ENCODE data around the gene VTI1B.
A peak's percentile ranks its signal among the peaks of the same experiment; 100 is the strongest.

VTI1B gene

GRCh38 chr14:67679006-67679405 lies 4.6 kb upstream of the VTI1B start:
- DNase-seq (ENCODE audit: low read depth in 3 of 3) = no peak

DNA sequence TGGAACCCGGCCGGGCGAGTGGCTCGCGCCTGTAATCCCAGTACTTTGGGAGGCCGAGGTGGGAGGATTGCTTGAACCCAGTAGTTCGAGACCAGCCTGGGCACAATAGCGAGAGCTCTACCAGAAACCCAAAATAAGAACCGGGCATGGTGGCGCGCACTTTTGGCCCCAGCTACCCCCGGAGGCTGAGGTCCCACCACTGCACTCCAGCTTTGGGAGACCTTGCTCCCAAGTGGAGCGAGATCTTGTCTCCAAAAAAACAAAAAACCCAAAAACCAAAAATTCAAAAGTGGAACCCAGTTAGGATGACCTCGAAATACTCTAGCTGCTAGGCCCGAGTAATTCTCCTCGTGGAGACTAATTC lies 769 bp upstream of the VTI1B start:
- no peak for DNase-seq (ENCODE audit: low read depth in 3 of 3)

- DNase-seq (ENCODE audit: low read depth in 3 of 3) = peak in 1 of 3 donors; percentile 38
These were observed 323 bp downstream of the VTI1B start for GRCh38 chr14:67674139-67674479.

GRCh38 chr14:67673451-67673850 lies 981 bp downstream of the VTI1B start:
- DNase-seq (ENCODE audit: low read depth in 3 of 3) = no peak

GRCh38 chr14:67668559-67668958 lies 5.9 kb downstream of the VTI1B start:
- DNase-seq (ENCODE audit: low read depth in 3 of 3) = no peak

DNA sequence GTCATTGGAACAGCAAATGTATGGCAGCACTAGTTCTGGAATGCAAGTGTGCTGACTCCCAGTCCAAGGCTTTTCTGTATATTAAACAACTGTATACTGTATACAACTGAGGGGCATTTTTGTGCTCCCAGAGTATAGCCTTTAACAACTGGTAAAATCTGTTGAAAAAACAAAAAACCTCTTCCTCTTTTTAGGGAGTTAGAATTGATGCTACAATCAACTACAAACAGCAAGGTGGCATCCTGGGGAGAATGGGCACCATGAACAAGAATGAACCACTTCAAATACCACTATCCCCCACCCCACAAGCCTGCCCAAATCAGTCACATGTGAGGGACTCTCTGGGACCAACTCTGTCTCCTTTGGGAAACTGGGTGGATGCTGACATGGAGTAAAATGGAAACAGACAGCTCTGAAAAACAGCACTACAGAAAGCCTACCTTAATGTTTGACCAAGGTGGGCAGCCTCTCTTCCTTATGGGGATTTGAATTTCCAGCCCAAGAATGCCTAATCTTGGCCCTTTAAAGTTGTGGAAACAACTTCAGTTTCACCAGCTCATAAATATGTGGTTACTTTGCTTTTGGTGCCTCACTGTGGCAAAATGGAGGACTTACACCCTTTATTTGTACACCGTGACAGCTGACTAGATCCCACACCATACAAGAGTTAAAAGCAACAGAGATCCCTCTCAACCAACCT lies 7.5 kb downstream of the VTI1B start:
- no peak for DNase-seq (ENCODE audit: low read depth in 3 of 3)

- DNase-seq (ENCODE audit: low read depth in 3 of 3) = no peak
These were observed 8.6 kb downstream of the VTI1B start for GRCh38 chr14:67665868-67666267.

DNA sequence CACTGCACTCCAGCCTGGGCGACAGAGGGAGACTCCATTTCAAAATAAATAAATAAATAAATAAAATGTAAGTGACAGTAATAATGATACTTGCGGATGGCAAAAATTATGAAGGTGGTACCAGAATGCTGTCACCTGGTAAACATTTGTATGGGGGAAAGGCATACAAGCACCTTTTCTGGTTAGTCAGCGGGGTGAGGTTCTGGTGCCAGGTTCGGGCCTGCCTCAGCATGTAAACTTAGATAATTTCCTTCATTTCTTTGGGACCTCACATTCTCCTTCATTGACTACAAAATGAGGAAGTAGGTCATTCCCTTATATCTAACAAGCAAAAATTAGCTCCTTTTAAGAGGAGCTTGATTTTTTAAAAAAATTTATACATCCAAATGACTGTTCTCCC lies 10.8 kb downstream of the VTI1B start:
- DNase-seq (ENCODE audit: low read depth in 3 of 3) = no peak

- no peak for DNase-seq (ENCODE audit: low read depth in 3 of 3)
These were observed 20.7 kb downstream of the VTI1B start for GRCh38 chr14:67653651-67654280.

- no peak for DNase-seq (ENCODE audit: low read depth in 3 of 3)
These were observed 22.2 kb downstream of the VTI1B start for GRCh38 chr14:67652189-67652588.

DNA sequence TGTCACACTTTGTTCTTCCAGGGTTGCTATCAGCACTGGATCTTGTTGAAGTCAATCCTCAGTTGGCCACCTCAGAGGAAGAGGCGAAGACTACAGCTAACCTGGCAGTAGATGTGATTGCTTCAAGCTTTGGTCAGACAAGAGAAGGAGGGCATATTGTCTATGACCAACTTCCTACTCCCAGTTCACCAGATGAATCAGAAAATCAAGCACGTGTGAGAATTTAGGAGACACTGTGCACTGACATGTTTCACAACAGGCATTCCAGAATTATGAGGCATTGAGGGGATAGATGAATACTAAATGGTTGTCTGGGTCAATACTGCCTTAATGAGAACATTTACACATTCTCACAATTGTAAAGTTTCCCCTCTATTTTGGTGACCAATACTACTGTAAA lies 23.7 kb downstream of the VTI1B start:
- no peak for DNase-seq (ENCODE audit: low read depth in 3 of 3)

GRCh38 chr14:67650151-67650550 lies 24.3 kb downstream of the VTI1B start:
- DNase-seq (ENCODE audit: low read depth in 3 of 3) = no peak

DNA sequence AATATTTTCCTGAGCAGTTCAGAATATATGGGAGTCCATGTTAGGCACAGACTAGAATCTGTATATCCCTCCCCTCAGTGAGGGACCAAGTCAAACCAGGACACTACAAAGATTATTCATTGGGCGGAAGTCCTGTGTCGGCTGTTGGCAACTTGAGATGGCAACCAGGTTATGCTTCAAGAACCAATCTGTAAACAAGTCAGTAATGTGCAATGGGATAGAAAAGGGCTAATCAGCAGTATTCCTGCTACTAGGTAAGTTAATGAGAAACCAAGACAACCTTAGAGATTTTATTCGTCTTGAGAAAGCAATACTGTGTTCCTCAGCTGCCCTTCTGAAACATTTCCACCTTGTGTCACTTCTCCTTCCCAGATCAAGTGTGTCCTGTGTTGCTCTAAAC lies 28.3 kb downstream of the VTI1B start:
- DNase-seq (ENCODE audit: low read depth in 3 of 3) = no peak

DNA sequence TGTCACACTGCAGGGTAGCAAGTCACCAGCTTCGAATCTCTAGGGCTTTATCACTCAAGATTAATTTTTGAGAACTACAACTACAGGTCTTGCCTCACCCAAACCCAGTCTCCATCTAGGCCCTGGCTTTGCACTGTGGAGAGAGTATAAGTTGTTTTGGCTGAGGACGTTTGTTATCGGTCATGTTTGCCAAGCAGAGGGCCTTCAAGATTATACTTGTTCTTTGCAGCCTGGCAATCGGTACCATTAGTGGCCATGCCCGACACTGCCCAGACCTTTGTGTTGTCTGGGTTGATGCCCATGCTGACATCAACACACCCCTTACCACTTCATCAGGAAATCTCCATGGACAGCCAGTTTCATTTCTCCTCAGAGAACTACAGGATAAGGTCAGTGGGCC lies 29.0 kb downstream of the VTI1B start:
- no peak for DNase-seq (ENCODE audit: low read depth in 3 of 3)

DNA sequence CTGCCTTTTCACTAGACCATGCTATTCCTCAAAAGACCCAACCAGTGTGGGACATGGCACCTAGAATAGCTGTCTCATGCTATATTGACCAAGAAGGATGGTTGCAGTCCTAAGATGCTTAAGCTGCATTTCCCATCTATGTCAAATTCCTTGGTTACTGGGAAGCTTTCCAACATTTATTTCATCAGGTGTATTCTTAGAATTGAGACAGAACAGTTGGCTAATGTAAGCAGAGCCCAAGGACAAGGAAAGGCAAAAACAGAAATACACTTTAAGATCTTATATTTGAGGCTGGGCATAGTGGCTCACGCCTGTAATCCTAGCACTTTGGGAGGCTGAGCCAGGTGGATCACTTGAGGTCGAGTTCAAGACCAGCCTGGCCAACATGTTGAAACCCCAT lies 30.0 kb downstream of the VTI1B start:
- DNase-seq (ENCODE audit: low read depth in 3 of 3) = no peak

DNA sequence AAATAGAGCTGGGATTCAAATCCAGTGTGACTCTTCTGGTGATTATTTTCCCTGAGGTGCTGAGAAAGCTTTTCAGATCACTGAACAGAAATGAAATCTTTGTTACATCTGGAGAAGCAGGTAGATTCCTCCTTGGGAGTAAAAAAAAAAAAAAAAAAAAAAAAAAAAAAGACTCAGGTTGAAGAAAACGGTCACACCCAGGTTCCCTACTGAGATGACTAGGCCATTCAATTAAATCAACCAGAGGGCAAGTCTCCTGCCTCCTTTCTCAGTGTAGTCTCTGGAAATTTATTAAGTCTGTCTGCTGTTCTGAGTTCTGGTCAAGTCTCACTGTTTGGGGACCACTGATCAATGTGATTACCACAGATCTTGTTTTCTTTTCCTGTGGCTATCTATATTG lies 30.7 kb downstream of the VTI1B start:
- DNase-seq (ENCODE audit: low read depth in 3 of 3) = no peak

- DNase-seq (ENCODE audit: low read depth in 3 of 3) = no peak
These were observed 32.3 kb downstream of the VTI1B start for GRCh38 chr14:67641902-67642749.

DNA sequence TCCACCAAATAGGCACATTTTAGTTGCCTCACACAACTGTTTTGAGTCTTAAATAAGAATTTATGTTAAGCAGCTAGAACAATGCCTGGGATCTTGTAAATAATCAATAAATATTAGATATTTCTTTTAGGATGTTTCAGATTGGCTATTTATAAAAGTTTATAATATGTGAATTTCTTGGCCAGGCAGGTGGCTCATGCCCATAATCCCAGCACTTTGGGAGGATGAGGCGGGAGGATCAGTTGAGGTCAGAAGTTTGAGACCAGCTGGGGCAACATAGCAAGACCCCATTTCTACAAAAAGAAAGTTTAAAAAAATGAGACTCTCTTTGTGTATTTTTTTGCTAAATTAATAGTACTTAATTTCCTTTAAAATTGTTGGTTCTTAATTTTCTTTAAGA lies 33.0 kb downstream of the VTI1B start:
- no peak for DNase-seq (ENCODE audit: low read depth in 3 of 3)

DNA sequence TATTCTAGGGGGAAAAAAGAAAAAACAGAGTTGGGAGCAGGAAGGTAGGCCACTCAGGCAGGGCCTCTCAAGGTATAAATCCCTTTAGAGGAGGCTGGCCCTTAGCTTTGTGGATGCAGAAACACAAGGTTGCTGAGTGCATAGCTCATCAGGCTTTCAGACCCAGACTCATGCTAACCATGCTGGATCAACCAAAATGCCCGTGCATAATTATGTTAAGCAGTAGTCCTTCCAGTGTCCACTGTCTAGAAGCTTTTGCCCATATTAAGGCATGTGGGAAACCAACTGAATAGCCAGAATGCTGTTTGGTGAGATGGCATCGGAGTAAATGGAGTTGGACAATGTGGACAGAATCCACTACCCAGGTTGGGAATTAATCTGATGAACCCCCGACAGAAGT lies 35.8 kb downstream of the VTI1B start:
- no peak for DNase-seq (ENCODE audit: low read depth in 3 of 3)

- DNase-seq (ENCODE audit: low read depth in 3 of 3) = no peak
These were observed 38.0 kb downstream of the VTI1B start for GRCh38 chr14:67636361-67636919.

DNA sequence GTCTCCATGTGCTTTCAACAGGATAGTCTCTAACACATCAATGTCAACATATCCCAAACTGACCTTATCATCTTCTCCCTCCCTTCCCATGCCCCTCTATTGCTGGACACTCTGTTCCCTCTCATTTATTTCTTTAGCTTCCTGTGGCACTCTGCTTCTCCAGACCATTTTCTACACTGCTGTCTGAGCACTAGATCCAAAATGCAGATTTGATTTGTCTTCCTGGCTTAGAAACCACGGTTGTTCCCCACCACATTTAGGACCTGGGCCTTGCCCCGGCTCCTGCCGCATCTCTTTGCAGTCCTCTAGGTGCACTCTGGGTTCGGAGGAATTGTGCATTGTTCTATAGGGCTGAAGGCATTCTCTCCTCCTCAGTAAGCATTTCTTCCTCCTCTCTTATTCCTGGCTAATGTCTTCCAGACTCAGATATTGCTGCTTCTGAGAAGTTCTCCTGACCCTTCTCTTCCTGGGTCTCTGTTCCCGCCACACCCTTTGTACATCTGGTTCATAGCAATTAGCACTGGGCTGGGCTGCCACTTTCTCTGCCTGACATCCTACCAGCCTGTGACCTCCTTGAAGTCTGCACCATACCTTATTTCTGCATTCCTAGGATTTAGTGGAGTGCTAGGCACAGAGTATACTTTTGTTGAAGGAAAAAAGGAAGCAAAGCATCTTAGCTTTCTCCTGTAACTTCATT lies 40.8 kb downstream of the VTI1B start:
- DNase-seq (ENCODE audit: low read depth in 3 of 3) = no peak

GRCh38 chr14:67630938-67631337 lies 43.5 kb downstream of the VTI1B start:
- DNase-seq (ENCODE audit: low read depth in 3 of 3) = no peak
